Measurements from ENCODE around the gene IL1RL1.

GRCh38 chr2:102369866-102370265 lies 58.5 kb downstream of the IL1RL1 start:
- TF ChIP-seq, protein P1, sequence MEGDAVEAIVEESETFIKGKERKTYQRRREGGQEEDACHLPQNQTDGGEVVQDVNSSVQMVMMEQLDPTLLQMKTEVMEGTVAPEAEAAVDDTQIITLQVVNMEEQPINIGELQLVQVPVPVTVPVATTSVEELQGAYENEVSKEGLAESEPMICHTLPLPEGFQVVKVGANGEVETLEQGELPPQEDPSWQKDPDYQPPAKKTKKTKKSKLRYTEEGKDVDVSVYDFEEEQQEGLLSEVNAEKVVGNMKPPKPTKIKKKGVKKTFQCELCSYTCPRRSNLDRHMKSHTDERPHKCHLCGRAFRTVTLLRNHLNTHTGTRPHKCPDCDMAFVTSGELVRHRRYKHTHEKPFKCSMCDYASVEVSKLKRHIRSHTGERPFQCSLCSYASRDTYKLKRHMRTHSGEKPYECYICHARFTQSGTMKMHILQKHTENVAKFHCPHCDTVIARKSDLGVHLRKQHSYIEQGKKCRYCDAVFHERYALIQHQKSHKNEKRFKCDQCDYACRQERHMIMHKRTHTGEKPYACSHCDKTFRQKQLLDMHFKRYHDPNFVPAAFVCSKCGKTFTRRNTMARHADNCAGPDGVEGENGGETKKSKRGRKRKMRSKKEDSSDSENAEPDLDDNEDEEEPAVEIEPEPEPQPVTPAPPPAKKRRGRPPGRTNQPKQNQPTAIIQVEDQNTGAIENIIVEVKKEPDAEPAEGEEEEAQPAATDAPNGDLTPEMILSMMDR (IDR thresholded peaks at IDR 0.05; ENCODE audit: low read depth, low read length, poor library complexity, severe bottlenecking), result no peak
- TF ChIP-seq EZH2phosphoT487 (IDR thresholded peaks at IDR 0.05; ENCODE audit: borderline replicate concordance, low read length), result no peak
